Neural progenitor cell (in vitro differentiated cells): ENCODE measurements around the gene GLIS1. TPM values are rescaled to one million over a fixed set of nuclear protein-coding genes. Genes with fewer than 3 reads are reported as not detected.

Experiments used
- DNase-seq: peaks from one replicate; pipeline ENCODE4 v3.0.0-alpha.2; 2016; ENCODE audit warnings: low spot score
- H2AFZ ChIP-seq: fragments of 200-600 bp; sonication (generic); replicated peaks from 2 replicates; pipeline ENCODE4 v1.6.1; 2016; ENCODE audit warnings: antibody characterized with exemption
- H3F3A ChIP-seq: fragments of 200-600 bp; sonication (generic); 2 replicates; pipeline ENCODE4 v1.6.1; 2016; ENCODE audit warnings: antibody characterized with exemption, low read depth
- H3K27ac ChIP-seq: fragments of 200-600 bp; sonication (generic); 2 replicates; pipeline ENCODE4 v1.5.1; 2016; ENCODE audit warnings: mild to moderate bottlenecking
- H3K27me3 ChIP-seq: fragments of 200-600 bp; sonication (generic); 2 replicates; pipeline ENCODE4 v1.6.1; 2016; ENCODE audit warnings: mild to moderate bottlenecking, moderate library complexity
- H3K36me3 ChIP-seq: fragments of 200-600 bp; sonication (generic); 2 replicates; pipeline ENCODE4 v1.5.1; 2016
- H3K4me1 ChIP-seq: fragments of 200-600 bp; sonication (generic); 2 replicates; pipeline ENCODE4 v1.6.1; 2016; ENCODE audit warnings: mixed run types
- H3K4me2 ChIP-seq: fragments of 200-600 bp; sonication (generic); 2 replicates; pipeline ENCODE4 v1.6.1; 2016
- H3K4me3 ChIP-seq: fragments of 200-600 bp; sonication (generic); 2 replicates; pipeline ENCODE4 v1.5.1; 2016
- H3K79me2 ChIP-seq: fragments of 200-600 bp; sonication (generic); 2 replicates; pipeline ENCODE4 v1.6.1; 2016; ENCODE audit warnings: low read depth
- H3K9ac ChIP-seq: fragments of 200-600 bp; sonication (generic); 2 replicates; pipeline ENCODE4 v1.6.1; 2016
- H3K9me3 ChIP-seq: fragments of 200-600 bp; sonication (generic); 2 replicates; pipeline ENCODE4 v1.5.1; 2016; ENCODE audit warnings: low read depth
- H4K20me1 ChIP-seq: fragments of 200-600 bp; sonication (generic); 2 replicates; pipeline ENCODE4 v1.6.1; 2016; ENCODE audit warnings: low read depth
- H3K27ac Mint-ChIP-seq: 3 replicates; pipeline ENCODE4 v1.8.0; 2021; ENCODE audit warnings: mixed read lengths
- H3K27me3 Mint-ChIP-seq: 2 replicates; pipeline ENCODE4 v1.8.0; 2022; ENCODE audit warnings: low read depth, mild to moderate bottlenecking, inconsistent platforms, moderate library complexity, mixed read lengths; ENCODE audit not compliant: insufficient read depth
- H3K36me3 Mint-ChIP-seq: 3 replicates; pipeline ENCODE4 v1.8.0; 2021; ENCODE audit warnings: mixed read lengths
- H3K4me1 Mint-ChIP-seq: 3 replicates; pipeline ENCODE4 v1.8.0; 2021; ENCODE audit warnings: mixed read lengths
- H3K4me3 Mint-ChIP-seq: 3 replicates; pipeline ENCODE4 v1.8.0; 2021; ENCODE audit warnings: mild to moderate bottlenecking, moderate library complexity, mixed read lengths
- H3K9me3 Mint-ChIP-seq: 3 replicates; pipeline ENCODE4 v1.8.0; 2020; ENCODE audit warnings: mixed read lengths
- CTCF ChIP-seq: fragments of 200-600 bp; sonication (generic); IDR thresholded peaks from 2 replicates; pipeline ENCODE4 v1.5.1; 2017; ENCODE audit warnings: antibody characterized with exemption, mild to moderate bottlenecking
- EZH2 ChIP-seq: fragments of 200-600 bp; sonication (generic); IDR thresholded peaks from 2 replicates; pipeline ENCODE4 v1.6.1; 2017; ENCODE audit warnings: antibody characterized with exemption, mild to moderate bottlenecking, moderate library complexity
- EZH2phosphoT487 ChIP-seq: fragments of 200-600 bp; sonication (generic); IDR thresholded peaks from 2 replicates; pipeline ENCODE4 v1.6.1; 2017; ENCODE audit warnings: antibody characterized with exemption
- total RNA-seq: library from RNA; depleted of rRNA; stranded (reverse); fragments of >200 nt; gene quantifications from 2 replicates; pipeline ENCODE4 v1.2.3, GENCODE V29; 2015; ENCODE audit warnings: low replicate concordance

Gene GLIS1
- total RNA-seq, 1 donor from 2014 or later = not detected

GRCh38 chr1:53573931-53574330 is 165.0 kb downstream of the GLIS1 start:
- H3K27ac Mint-ChIP-seq = peak overlapping the region; percentile 62
- no peak overlapping the region for H3K27ac ChIP-seq
- H3K4me2 ChIP-seq = no peak overlapping the region
- no peak overlapping the region for H3K4me3 Mint-ChIP-seq
- no peaks in the 10 kb centered on the region for H3K36me3 ChIP-seq
- H3K9me3 ChIP-seq = no peaks in the 10 kb centered on the region
- H3K9ac ChIP-seq = no peak overlapping the region
- TF ChIP-seq EZH2 (no peak), CTCF (no peak), EZH2phosphoT487 (no peak)
- DNase-seq = no peak
- H3K9me3 Mint-ChIP-seq = no peaks in the 10 kb centered on the region
- H3K27me3 ChIP-seq = no peaks in the 10 kb centered on the region
- no peaks in the 10 kb centered on the region for H4K20me1 ChIP-seq
- H3K4me1 Mint-ChIP-seq = peaks cover 48% of the 10 kb centered on the region
- H3K27me3 Mint-ChIP-seq = peaks cover 12% of the 10 kb centered on the region
- H3K36me3 Mint-ChIP-seq = no peaks in the 10 kb centered on the region
- no peak overlapping the region for H3K4me3 ChIP-seq
- H3F3A ChIP-seq = no peaks in the 10 kb centered on the region
- no peaks in the 10 kb centered on the region for H3K79me2 ChIP-seq
- H3K4me1 ChIP-seq = peaks cover 27% of the 10 kb centered on the region
- H2AFZ ChIP-seq = no peak overlapping the region

GRCh38 chr1:53573522-53573921 is 165.4 kb downstream of the GLIS1 start:
- Mint-ChIP-seq H3K9me3 (no peaks in the 10 kb centered on the region), H3K4me3 (no peak overlapping the region), H3K27me3 (peaks cover 16% of the 10 kb centered on the region), H3K4me1 (peaks cover 48% of the 10 kb centered on the region), H3K27ac (no peak overlapping the region), H3K36me3 (no peaks in the 10 kb centered on the region)
- Histone ChIP-seq H4K20me1 (no peaks in the 10 kb centered on the region), H2AFZ (no peak overlapping the region), H3K36me3 (no peaks in the 10 kb centered on the region), H3K27ac (no peak overlapping the region), H3F3A (no peaks in the 10 kb centered on the region), H3K4me3 (no peak overlapping the region), H3K27me3 (no peaks in the 10 kb centered on the region), H3K4me2 (no peak overlapping the region), H3K9ac (no peak overlapping the region), H3K79me2 (no peaks in the 10 kb centered on the region), H3K4me1 (peaks cover 27% of the 10 kb centered on the region), H3K9me3 (no peaks in the 10 kb centered on the region)
- no peak for TF ChIP-seq CTCF
- no peak for DNase-seq

- Histone ChIP-seq H3K4me2 (no peak overlapping the region), H3K36me3 (no peaks in the 10 kb centered on the region), H4K20me1 (no peaks in the 10 kb centered on the region), H3K27ac (no peak overlapping the region), H3K4me3 (no peak overlapping the region), H3F3A (no peaks in the 10 kb centered on the region), H3K9ac (no peak overlapping the region), H3K4me1 (peaks cover 27% of the 10 kb centered on the region), H3K9me3 (no peaks in the 10 kb centered on the region), H3K27me3 (no peaks in the 10 kb centered on the region), H2AFZ (peak overlapping the region; percentile 74), H3K79me2 (no peaks in the 10 kb centered on the region)
- Mint-ChIP-seq H3K36me3 (no peaks in the 10 kb centered on the region), H3K27me3 (peaks cover 17% of the 10 kb centered on the region), H3K27ac (no peak overlapping the region), H3K9me3 (no peaks in the 10 kb centered on the region), H3K4me3 (no peak overlapping the region), H3K4me1 (peaks cover 48% of the 10 kb centered on the region)
- no peak for TF ChIP-seq EZH2
- TF ChIP-seq CTCF = no peak
- TF ChIP-seq EZH2phosphoT487 = no peak
- no peak for DNase-seq
Observed at GRCh38 chr1:53572815-53573173, 166.2 kb downstream of the GLIS1 start.
